ENCODE data around the gene ANKRD53.

DNA sequence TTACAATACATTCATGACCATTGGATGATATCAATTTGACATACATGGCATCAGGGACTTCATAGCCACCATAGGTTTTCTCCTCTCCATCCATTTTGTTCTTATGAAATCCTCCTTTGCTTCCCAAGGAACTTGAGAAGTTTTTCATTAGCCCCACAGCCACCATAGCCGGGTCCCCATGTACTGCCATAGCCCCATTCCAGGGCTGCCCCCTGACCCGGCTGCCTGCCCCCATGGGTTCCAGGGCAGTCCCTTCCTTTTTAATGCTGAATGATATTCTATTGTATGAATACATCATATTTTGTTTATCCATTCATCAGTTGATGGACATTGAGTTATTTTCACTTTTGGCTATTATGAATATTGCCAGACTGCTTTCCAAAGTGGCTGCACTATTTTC, 22.3 kb upstream of the ANKRD53 start:
- TF ChIP-seq, protein P1, sequence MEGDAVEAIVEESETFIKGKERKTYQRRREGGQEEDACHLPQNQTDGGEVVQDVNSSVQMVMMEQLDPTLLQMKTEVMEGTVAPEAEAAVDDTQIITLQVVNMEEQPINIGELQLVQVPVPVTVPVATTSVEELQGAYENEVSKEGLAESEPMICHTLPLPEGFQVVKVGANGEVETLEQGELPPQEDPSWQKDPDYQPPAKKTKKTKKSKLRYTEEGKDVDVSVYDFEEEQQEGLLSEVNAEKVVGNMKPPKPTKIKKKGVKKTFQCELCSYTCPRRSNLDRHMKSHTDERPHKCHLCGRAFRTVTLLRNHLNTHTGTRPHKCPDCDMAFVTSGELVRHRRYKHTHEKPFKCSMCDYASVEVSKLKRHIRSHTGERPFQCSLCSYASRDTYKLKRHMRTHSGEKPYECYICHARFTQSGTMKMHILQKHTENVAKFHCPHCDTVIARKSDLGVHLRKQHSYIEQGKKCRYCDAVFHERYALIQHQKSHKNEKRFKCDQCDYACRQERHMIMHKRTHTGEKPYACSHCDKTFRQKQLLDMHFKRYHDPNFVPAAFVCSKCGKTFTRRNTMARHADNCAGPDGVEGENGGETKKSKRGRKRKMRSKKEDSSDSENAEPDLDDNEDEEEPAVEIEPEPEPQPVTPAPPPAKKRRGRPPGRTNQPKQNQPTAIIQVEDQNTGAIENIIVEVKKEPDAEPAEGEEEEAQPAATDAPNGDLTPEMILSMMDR (IDR thresholded peaks at IDR 0.05 in 8 of 11, conservative IDR thresholded peaks at IDR 0.05 in 3 of 11) = no peak
- TF ChIP-seq POLR2AphosphoS5 (IDR thresholded peaks at IDR 0.05) = no peak
